ENCODE results near the gene SF1.

- TF ChIP-seq CTCF (IDR thresholded peaks at IDR 0.05) (no peak), POLR2A (IDR thresholded peaks at IDR 0.05) (no peak)
Measured at GRCh38 chr11:64805481-64805880, 27.1 kb upstream of the SF1 start.

Measured in vagina (tissue), 2 donors.